ENCODE results near the gene BTBD7. TPM values are rescaled to one million over a fixed set of nuclear protein-coding genes. Genes with fewer than 3 reads are reported as not detected.

BTBD7 gene
- total RNA-seq, 1 experiment from 2014 or later: 24.7 TPM

- no TSS peak for BruUV-seq (replicated peaks)
- no peaks in the 10 kb centered on the region for H3K27me3 ChIP-seq (ENCODE audit: control insufficient read depth, insufficient read depth, low read length)
Measured at GRCh38 chr14:93268406-93268805, 64.4 kb downstream of the BTBD7 start.

GRCh38 chr14:93267149-93267711, 65.6 kb downstream of the BTBD7 start:
- Histone ChIP-seq H3K36me3 (ENCODE audit: control insufficient read depth, insufficient read depth, low read length) (no peaks in the 10 kb centered on the region), H3K27me3 (ENCODE audit: control insufficient read depth, insufficient read depth, low read length) (no peaks in the 10 kb centered on the region), H3K27ac (ENCODE audit: low read length) (no peak overlapping the region), H3K9me3 (ENCODE audit: control insufficient read depth, insufficient read depth, low read depth, low read length) (no peaks in the 10 kb centered on the region), H3K4me1 (ENCODE audit: control insufficient read depth, insufficient read depth, low read length) (no peaks in the 10 kb centered on the region), H3K4me3 (ENCODE audit: low read depth in 2 of 2, low read length in 2 of 2) (no peak overlapping the region)
- POLR2A ChIA-PET: interaction anchor here (0.5 to 0.6 kb wide), 2 partner anchors 25 to 46 kb away, joined by 3 to 4 read pairs; no protein-coding TSS in a partner anchor
- intact Hi-C loops (cut with micrococcal nuclease; ENCODE audit: unreplicated experiment): no loop called here
- in situ Hi-C loops (cut with HindIII; ENCODE audit: low pct_unique_long_range_greater_than_20kb, low sequenced_read_pairs): no loop called here
- DNase-seq (ENCODE audit: low read depth, low spot score) (no peak), ATAC-seq (no peak)
- CTCF ChIA-PET: no interaction called here
- TF ChIP-seq REST (IDR thresholded peaks at IDR 0.05; ENCODE audit: insufficient read depth in 1 of 2, low read depth in 2 of 2, low read length in 1 of 2) (no peak), CTCF (IDR thresholded peaks at IDR 0.05) (no peak), POLR2AphosphoS5 (IDR thresholded peaks at IDR 0.05; ENCODE audit: low read depth, low read length) (no peak), SIN3A (IDR thresholded peaks at IDR 0.05; ENCODE audit: borderline replicate concordance, insufficient read depth, low read depth, low read length) (no peak), TCF7L2 (IDR thresholded peaks at IDR 0.05; ENCODE audit: low read depth, low read length) (no peak)
- BruUV-seq (replicated peaks): no TSS peak

More at GRCh38 chr14:93268406-93268805, 64.4 kb downstream of the BTBD7 start:
- TF ChIP-seq REST (IDR thresholded peaks at IDR 0.05; ENCODE audit: insufficient read depth in 1 of 2, low read depth in 2 of 2, low read length in 1 of 2) (no peak), SIN3A (IDR thresholded peaks at IDR 0.05; ENCODE audit: borderline replicate concordance, insufficient read depth, low read depth, low read length) (no peak), CTCF (IDR thresholded peaks at IDR 0.05) (no peak), TCF7L2 (IDR thresholded peaks at IDR 0.05; ENCODE audit: low read depth, low read length) (no peak), POLR2AphosphoS5 (IDR thresholded peaks at IDR 0.05; ENCODE audit: low read depth, low read length) (no peak)
- ChIA-PET POLR2A (no interaction called here), CTCF (no interaction called here)
- H3K27ac ChIP-seq (ENCODE audit: low read length): no peak overlapping the region
- H3K36me3 ChIP-seq (ENCODE audit: control insufficient read depth, insufficient read depth, low read length): no peaks in the 10 kb centered on the region
- H3K4me1 ChIP-seq (ENCODE audit: control insufficient read depth, insufficient read depth, low read length): no peaks in the 10 kb centered on the region
- no peak overlapping the region for H3K4me3 ChIP-seq (ENCODE audit: low read depth in 2 of 2, low read length in 2 of 2)
- no peak for ATAC-seq
- intact Hi-C loops (cut with micrococcal nuclease; ENCODE audit: unreplicated experiment) (no loop called here), in situ Hi-C loops (cut with HindIII; ENCODE audit: low pct_unique_long_range_greater_than_20kb, low sequenced_read_pairs) (no loop called here)
- no peak for DNase-seq (ENCODE audit: low read depth, low spot score)
- no peaks in the 10 kb centered on the region for H3K9me3 ChIP-seq (ENCODE audit: control insufficient read depth, insufficient read depth, low read depth, low read length)

Measured in Panc1 (cell line).